NCI-H1930 (cell line): ENCODE results near the gene FRMD6.
A peak's percentile ranks its signal among the peaks of the same experiment; 100 is the strongest.

Source experiments
- DNase-seq, 2 experiments: peaks; one replicate each; lab custom pipeline; 2025; lab: John Stamatoyannopoulos, UW

Gene FRMD6

GRCh38 chr14:51666826-51667225, 15.1 kb downstream of the FRMD6 start:
- no peak for DNase-seq

GRCh38 chr14:51668870-51669269, 17.2 kb downstream of the FRMD6 start:
- no peak for DNase-seq

GRCh38 chr14:51674294-51675002, 22.7 kb downstream of the FRMD6 start:
- DNase-seq, result no peak

- DNase-seq, result no peak
These were observed 24.8 kb downstream of the FRMD6 start for GRCh38 chr14:51676549-51676948.

- DNase-seq, result no peak
These were observed 25.6 kb downstream of the FRMD6 start for GRCh38 chr14:51677266-51677665.

- DNase-seq, result no peak
These were observed 26.0 kb downstream of the FRMD6 start for GRCh38 chr14:51677738-51678137.

GRCh38 chr14:51680031-51680430, 28.3 kb downstream of the FRMD6 start:
- DNase-seq, result no peak

- DNase-seq, result peak; percentile 3 to 45
These were observed 29.7 kb downstream of the FRMD6 start for GRCh38 chr14:51681411-51681810.

- no peak for DNase-seq
These were observed 30.7 kb downstream of the FRMD6 start for GRCh38 chr14:51682411-51682810.

GRCh38 chr14:51684760-51685159, 33.0 kb downstream of the FRMD6 start:
- DNase-seq, result no peak

- DNase-seq, result no peak
These were observed 39.5 kb downstream of the FRMD6 start for GRCh38 chr14:51691176-51691575.

- DNase-seq, result no peak
These were observed 40.9 kb downstream of the FRMD6 start for GRCh38 chr14:51692646-51693045.

- no peak for DNase-seq
These were observed 46.1 kb downstream of the FRMD6 start for GRCh38 chr14:51697848-51698247.

- DNase-seq, result no peak
These were observed 50.2 kb downstream of the FRMD6 start for GRCh38 chr14:51701951-51702350.

- no peak for DNase-seq
These were observed 52.1 kb downstream of the FRMD6 start for GRCh38 chr14:51703787-51704186.

- no peak for DNase-seq
These were observed 52.8 kb downstream of the FRMD6 start for GRCh38 chr14:51704545-51704944.

GRCh38 chr14:51707327-51707726, 55.6 kb downstream of the FRMD6 start:
- no peak for DNase-seq

- no peak for DNase-seq
These were observed 59.8 kb downstream of the FRMD6 start for GRCh38 chr14:51711505-51711904.

- no peak for DNase-seq
These were observed 63.5 kb downstream of the FRMD6 start for GRCh38 chr14:51715250-51715649.

- DNase-seq, result no peak
These were observed 64.0 kb downstream of the FRMD6 start for GRCh38 chr14:51715742-51716141.

GRCh38 chr14:51716610-51717009, 64.9 kb downstream of the FRMD6 start:
- no peak for DNase-seq

- no peak for DNase-seq
These were observed 66.1 kb downstream of the FRMD6 start for GRCh38 chr14:51717766-51718165.

- DNase-seq, result no peak
These were observed 68.2 kb downstream of the FRMD6 start for GRCh38 chr14:51719955-51720354.

- DNase-seq, result no peak
These were observed 72.3 kb downstream of the FRMD6 start for GRCh38 chr14:51723990-51724389.
